GM21367 (cell line): Measurements from ENCODE around the gene CDX1.

Experiments used
- ATAC-seq: cut with Tn5 transposase; IDR thresholded peaks from one replicate; pipeline ENCODE4 v1.9.1; 2021; ENCODE audit not compliant: unreplicated experiment

CDX1 gene

GRCh38 chr5:150203832-150204589, 37.4 kb downstream of the CDX1 start:
- no peak for ATAC-seq

GRCh38 chr5:150204590-150204960, 38.0 kb downstream of the CDX1 start:
- no peak for ATAC-seq

GRCh38 chr5:150206098-150206778, 39.7 kb downstream of the CDX1 start:
- no peak for ATAC-seq

- ATAC-seq = no peak
Observed at GRCh38 chr5:150206779-150207115, 40.2 kb downstream of the CDX1 start.

GRCh38 chr5:150208187-150209098, 41.9 kb downstream of the CDX1 start:
- ATAC-seq = no peak

GRCh38 chr5:150209099-150209635, 42.6 kb downstream of the CDX1 start:
- no peak for ATAC-seq

GRCh38 chr5:150210644-150211043, 44.1 kb downstream of the CDX1 start:
- ATAC-seq = no peak

GRCh38 chr5:150211156-150212030, 44.8 kb downstream of the CDX1 start:
- no peak for ATAC-seq

GRCh38 chr5:150213530-150213929, 47.0 kb downstream of the CDX1 start:
- ATAC-seq = no peak

- no peak for ATAC-seq
Observed at GRCh38 chr5:150214289-150214688, 47.7 kb downstream of the CDX1 start.

GRCh38 chr5:150215979-150216944, 49.7 kb downstream of the CDX1 start:
- no peak for ATAC-seq

GRCh38 chr5:150217038-150217437, 50.5 kb downstream of the CDX1 start:
- ATAC-seq = no peak

- ATAC-seq = peak; percentile 82
Observed at GRCh38 chr5:150217873-150218692, 51.5 kb downstream of the CDX1 start.

- no peak for ATAC-seq
Observed at GRCh38 chr5:150218693-150219035, 52.1 kb downstream of the CDX1 start.

GRCh38 chr5:150219142-150219541, 52.6 kb downstream of the CDX1 start:
- no peak for ATAC-seq

GRCh38 chr5:150219861-150220260, 53.3 kb downstream of the CDX1 start:
- ATAC-seq = no peak

- ATAC-seq = no peak
Observed at GRCh38 chr5:150221471-150221870, 54.9 kb downstream of the CDX1 start.

GRCh38 chr5:150222906-150223305, 56.3 kb downstream of the CDX1 start:
- no peak for ATAC-seq

GRCh38 chr5:150223474-150223873, 56.9 kb downstream of the CDX1 start:
- no peak for ATAC-seq
